HuH-7 (cell line): ENCODE results near the gene DLX2.

Source experiments
- DNase-seq: peaks from one replicate; pipeline ENCODE4 v3.0.0; 2011; ENCODE audit warnings: low spot score

The DLX2 gene

GRCh38 chr2:172053486-172053885, 49.2 kb downstream of the DLX2 start:
- DNase-seq: no peak

GRCh38 chr2:172052000-172052983, 50.4 kb downstream of the DLX2 start:
- DNase-seq: peak; percentile 67

GRCh38 chr2:172050479-172051125, 52.1 kb downstream of the DLX2 start:
- DNase-seq: no peak

- no peak for DNase-seq
Observed at GRCh38 chr2:172049567-172050120, 53.1 kb downstream of the DLX2 start.
